OCI-LY1 (cell line): ENCODE measurements around the gene GLIPR1L2.

Experiments used
- EZH2 ChIP-seq: fragments of 200-600 bp; sonication (generic), shearing (Covaris generic); IDR thresholded peaks from 2 replicates; pipeline ENCODE4 v1.8.0; 2017; ENCODE audit warnings: borderline replicate concordance, mixed run types, mild to moderate bottlenecking, antibody characterized with exemption, low read length, moderate library complexity, mixed read lengths
- TF ChIP-seq, protein P1 (sequence below): fragments of 200-600 bp; sonication (generic), shearing (Covaris generic); IDR thresholded peaks from 2 replicates; pipeline ENCODE4 v1.5.1; 2017; ENCODE audit warnings: mild to moderate bottlenecking, antibody characterized with exemption, low read length, moderate library complexity, mixed read lengths

DNA sequence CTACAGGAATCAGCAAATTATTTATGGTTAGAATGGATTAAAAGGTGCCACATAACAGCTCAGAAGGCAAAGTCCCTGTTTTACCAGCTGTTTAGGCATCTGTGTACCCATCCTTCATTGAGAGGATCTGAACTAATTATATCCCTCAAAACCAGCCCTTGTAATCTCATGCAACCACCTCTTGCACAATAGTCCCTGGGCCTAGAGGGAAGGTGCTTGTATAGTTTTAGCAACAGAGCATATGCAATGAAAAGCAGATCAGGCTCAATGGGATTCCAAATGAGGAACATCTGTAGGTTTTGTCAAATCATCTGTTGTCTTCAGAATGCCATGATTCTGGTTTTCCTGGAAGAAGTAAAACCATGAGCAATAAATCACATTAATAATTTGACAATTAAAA lies 26.0 kb upstream of the GLIPR1L2 start:
- TF ChIP-seq, protein P1, sequence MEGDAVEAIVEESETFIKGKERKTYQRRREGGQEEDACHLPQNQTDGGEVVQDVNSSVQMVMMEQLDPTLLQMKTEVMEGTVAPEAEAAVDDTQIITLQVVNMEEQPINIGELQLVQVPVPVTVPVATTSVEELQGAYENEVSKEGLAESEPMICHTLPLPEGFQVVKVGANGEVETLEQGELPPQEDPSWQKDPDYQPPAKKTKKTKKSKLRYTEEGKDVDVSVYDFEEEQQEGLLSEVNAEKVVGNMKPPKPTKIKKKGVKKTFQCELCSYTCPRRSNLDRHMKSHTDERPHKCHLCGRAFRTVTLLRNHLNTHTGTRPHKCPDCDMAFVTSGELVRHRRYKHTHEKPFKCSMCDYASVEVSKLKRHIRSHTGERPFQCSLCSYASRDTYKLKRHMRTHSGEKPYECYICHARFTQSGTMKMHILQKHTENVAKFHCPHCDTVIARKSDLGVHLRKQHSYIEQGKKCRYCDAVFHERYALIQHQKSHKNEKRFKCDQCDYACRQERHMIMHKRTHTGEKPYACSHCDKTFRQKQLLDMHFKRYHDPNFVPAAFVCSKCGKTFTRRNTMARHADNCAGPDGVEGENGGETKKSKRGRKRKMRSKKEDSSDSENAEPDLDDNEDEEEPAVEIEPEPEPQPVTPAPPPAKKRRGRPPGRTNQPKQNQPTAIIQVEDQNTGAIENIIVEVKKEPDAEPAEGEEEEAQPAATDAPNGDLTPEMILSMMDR: no peak
- TF ChIP-seq EZH2: no peak
